NCI-H1436 treated with DMSO at 0.1 percent for 48 hours (cell line): ENCODE data around the gene NMT1.

ENCODE experiments used
- DNase-seq: peaks from one replicate; lab custom pipeline; 2025; lab: John Stamatoyannopoulos, UW

Gene NMT1

DNA sequence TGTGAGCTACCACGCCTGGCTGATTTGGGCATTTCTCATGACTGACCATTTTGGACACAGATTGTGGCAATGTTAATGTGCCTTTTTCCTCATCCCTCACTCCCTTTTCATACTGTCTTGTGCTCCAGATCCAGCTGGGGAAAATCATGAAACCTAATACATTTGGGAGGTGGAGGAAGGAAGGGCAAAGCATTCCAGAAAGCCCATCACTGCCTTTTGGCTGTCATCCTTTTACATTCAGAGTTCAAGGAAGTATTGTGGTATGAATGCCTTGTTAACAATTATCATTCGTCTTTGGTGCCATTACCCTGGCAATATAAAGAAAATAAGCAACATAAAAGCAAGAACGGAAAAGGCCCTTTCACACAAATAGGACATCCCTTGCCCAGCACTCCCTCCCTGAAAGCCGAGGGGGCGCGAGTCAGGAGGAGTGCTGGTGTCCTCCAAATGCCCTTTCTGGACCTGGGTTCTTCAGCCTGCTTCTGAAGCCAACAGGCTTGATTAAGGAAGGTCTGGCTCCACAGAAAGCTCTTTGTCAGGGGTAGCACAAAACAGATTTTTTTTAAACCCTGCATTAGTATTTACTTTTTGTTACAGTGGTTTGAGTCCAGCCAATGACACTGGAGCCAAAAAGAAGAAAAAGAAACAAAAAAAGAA lies 20.1 kb downstream of the NMT1 start:
- DNase-seq = no peak

DNA sequence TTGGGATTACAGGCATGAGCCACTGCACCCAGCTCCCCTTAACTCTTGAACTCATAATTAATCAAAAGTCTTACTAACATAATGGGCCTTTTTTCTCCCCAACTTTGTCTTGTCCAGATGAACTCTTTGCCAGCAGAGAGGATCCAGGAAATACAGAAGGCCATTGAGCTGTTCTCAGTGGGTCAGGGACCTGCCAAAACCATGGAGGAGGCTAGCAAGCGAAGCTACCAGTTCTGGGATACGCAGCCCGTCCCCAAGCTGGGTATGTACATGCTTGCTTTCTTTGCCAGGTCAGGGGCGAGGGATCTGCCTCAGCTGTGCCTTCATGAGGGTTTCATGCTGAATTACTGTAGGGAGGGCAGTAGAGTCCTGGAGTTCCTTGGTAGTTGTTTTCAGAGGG lies 25.3 kb downstream of the NMT1 start:
- no peak for DNase-seq

- DNase-seq = no peak
Observed at GRCh38 chr17:45086865-45087503, 25.9 kb downstream of the NMT1 start.

GRCh38 chr17:45087504-45087975 lies 26.4 kb downstream of the NMT1 start:
- DNase-seq = no peak

GRCh38 chr17:45087978-45088377 lies 26.9 kb downstream of the NMT1 start:
- DNase-seq = no peak

DNA sequence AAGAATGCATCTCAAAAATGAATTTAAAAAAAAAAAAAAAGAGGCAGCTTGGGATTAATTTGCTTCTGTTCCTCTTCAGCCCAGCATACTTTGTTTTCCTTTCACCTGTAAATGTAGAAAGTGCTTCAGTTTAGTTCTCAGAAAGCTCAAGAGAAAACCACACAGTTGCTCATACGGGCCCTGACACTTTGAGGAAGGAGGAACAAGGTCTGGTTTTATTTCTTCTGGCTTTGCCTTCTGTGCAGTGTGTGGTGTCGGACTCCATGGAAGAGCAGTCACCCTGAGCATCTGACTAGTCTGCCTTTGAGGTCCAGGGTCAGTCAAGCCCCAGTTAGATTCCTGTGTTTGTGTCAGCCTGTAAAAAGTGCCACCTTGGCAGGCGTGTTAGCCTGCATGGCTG lies 27.6 kb downstream of the NMT1 start:
- DNase-seq = no peak

- DNase-seq = no peak
Observed at GRCh38 chr17:45090711-45091110, 29.6 kb downstream of the NMT1 start.

DNA sequence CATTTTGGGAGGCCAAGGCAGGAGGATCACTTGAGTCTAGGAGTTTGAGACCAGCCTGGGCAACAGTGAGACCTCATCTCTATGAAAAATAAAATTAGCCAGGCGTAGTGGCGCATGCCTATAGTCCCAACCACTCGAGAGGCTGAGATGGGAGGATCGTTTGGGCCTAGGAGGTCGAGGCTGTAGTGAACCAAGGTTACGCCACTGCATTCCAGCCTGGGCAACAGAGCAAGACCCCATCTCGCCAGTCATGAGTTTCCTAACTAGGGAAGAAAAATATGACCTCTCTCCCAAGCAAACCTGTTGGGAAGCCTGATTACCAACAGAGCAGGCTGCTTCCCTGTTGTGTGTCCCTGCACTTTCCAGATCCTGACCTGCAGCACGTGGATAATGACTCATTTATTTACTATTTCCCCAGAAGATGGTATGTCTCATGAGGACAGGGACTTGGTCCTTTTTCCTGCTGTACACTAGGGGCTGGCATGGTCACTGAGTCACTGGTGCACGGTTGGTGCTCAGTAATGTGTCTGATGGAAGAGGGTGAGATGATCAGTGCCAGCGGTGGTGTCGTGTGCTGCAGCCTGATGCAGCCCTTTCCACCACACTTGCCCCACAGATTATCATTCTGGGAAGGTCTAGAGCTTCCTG lies 30.8 kb downstream of the NMT1 start:
- no peak for DNase-seq

GRCh38 chr17:45092911-45093430 lies 31.9 kb downstream of the NMT1 start:
- no peak for DNase-seq

- no peak for DNase-seq
Observed at GRCh38 chr17:45093444-45094110, 32.5 kb downstream of the NMT1 start.

DNA sequence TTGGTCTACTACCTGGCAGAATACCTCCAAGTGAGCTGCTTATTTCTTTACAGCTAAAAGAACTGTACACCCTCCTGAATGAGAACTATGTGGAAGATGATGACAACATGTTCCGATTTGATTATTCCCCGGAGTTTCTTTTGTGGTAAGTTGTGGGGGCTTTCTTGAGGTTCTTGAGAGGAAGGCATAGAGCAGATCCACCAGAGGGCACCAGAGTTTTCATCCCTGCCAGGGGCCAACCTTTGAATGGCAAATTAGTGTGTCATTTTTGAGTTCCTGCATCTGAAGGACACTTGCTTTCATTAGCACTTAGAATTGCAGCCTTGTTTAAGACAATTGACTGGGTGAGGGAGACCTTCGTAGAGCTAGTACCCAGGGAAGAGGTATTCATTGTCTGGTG lies 35.0 kb downstream of the NMT1 start:
- DNase-seq = no peak

DNA sequence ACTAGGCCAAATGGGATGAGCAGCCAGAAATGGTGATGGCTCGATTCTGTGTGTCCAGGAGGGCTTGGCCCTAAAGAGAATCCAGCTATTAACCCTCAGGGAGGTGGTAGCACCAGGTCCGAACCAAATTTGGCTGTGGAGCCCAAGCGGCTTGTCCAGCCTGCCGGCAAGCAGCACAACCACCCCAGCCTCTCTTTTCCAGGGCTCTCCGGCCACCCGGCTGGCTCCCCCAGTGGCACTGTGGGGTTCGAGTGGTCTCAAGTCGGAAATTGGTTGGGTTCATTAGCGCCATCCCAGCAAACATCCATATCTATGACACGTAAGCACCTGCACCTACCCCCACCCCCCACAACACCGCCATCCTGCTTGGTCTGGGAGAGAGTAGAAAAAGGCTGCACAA lies 35.8 kb downstream of the NMT1 start:
- no peak for DNase-seq

GRCh38 chr17:45098081-45098868 lies 37.2 kb downstream of the NMT1 start:
- no peak for DNase-seq

- no peak for DNase-seq
Observed at GRCh38 chr17:45098869-45099616, 37.9 kb downstream of the NMT1 start.

GRCh38 chr17:45101546-45101882 lies 40.4 kb downstream of the NMT1 start:
- no peak for DNase-seq

- DNase-seq = no peak
Observed at GRCh38 chr17:45101883-45102811, 41.0 kb downstream of the NMT1 start.

- DNase-seq = no peak
Observed at GRCh38 chr17:45102856-45103255, 41.7 kb downstream of the NMT1 start.

DNA sequence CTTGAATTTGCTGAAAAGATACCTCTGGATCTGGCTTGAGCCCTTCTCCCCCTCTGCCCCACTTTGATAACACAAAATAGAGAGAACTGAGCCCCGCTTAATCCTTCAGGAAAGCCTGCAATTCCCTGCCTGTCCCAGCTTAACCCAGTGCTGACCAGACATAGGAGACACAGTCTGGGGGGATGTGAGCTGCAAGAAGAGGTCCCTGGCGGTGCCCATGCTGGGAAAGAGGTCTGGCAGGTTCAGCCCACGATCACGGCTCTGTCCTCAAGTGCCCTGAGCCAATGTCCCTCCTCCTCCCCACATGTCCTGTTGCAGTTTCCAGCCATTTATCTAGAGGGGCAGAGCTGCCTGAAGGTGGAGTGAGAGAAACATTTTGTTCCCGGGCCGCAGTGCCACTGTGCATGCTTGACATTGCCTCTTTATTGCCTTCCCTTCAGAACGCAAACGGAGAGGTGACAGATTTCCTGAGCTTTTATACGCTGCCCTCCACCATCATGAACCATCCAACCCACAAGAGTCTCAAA lies 42.2 kb downstream of the NMT1 start:
- no peak for DNase-seq

- no peak for DNase-seq
Observed at GRCh38 chr17:45104029-45104428, 42.9 kb downstream of the NMT1 start.

DNA sequence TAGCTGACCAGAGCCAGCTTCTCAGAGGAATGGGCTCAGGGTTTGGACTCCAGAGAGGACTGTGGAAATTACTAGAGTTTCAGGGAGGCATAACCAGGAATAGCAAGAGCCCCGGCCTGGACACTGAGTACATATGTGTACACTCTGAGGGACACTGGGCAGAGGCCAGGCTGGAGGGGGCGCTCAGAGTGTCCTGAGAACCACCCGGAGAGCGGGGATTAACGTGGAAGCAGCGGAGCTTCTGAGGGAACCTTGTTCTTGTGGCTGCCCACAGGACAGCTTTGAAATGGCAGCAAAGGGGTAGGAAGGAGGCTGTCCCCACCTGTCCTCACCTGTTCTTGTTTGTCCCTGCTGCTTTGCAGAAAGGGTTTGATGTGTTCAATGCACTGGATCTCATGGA lies 43.4 kb downstream of the NMT1 start:
- DNase-seq = no peak
